Fibroblast of the conjunctiva (primary cell): Measurements from ENCODE around the gene CYBA.
A peak's percentile ranks its signal among the peaks of the same experiment; 100 is the strongest.

Experiments
- DNase-seq: peaks from one replicate; pipeline ENCODE4 v3.0.0-alpha.2; 2010; ENCODE audit warnings: low read depth

CYBA gene

GRCh38 chr16:88645455-88645854, 5.4 kb downstream of the CYBA start:
- DNase-seq = no peak

DNA sequence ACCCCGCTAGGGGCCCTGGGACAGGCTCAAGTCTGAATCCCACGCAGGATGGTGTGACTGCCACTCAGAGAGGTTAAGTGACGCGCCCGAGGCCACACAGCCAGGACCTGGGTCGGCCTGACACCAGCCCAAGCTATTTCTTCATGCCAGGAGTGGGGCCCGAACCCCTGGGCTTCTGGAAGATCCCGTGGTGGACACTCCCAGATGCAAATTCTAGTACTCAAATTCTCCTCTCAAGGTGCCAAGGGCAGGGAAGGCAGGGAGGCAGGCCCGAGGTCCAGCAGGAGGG, 7.3 kb downstream of the CYBA start:
- no peak for DNase-seq

DNA sequence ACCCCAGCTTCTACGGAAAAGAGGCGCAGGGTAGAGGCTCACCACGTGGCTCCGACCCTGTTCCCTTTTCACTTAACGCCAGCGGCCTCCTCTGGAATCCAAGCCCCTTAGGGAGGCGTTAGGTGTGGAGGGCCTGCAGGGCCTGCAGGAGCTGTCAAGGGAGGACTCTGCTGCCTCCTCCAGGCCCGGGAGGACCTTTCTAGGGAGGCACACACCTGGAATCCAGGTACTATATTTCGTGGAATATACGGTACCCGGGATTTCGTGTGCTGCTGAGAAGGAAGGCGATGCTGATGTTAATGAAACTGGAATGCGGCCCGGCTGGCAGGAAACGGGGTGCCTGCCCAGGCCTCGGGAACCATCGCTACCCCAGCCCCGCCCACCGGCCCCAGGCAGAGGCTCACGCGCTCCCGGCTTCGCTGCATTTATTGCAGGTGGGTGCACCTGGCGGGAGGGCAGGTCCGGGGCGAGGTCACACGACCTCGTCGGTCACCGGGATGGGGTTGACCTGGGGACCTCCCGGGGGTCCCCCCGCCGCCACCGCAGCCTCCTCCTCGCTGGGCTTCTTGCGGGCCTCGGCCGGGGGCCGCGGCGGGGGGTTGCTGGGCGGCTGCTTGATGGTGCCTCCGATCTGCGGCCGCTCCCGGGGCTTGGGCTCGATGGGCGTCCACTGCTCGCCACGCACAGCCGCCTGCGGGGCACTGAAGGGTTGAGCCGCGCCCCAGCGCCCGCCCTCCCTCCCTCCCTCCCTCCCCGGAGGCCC, 7.8 kb downstream of the CYBA start:
- no peak for DNase-seq

DNA sequence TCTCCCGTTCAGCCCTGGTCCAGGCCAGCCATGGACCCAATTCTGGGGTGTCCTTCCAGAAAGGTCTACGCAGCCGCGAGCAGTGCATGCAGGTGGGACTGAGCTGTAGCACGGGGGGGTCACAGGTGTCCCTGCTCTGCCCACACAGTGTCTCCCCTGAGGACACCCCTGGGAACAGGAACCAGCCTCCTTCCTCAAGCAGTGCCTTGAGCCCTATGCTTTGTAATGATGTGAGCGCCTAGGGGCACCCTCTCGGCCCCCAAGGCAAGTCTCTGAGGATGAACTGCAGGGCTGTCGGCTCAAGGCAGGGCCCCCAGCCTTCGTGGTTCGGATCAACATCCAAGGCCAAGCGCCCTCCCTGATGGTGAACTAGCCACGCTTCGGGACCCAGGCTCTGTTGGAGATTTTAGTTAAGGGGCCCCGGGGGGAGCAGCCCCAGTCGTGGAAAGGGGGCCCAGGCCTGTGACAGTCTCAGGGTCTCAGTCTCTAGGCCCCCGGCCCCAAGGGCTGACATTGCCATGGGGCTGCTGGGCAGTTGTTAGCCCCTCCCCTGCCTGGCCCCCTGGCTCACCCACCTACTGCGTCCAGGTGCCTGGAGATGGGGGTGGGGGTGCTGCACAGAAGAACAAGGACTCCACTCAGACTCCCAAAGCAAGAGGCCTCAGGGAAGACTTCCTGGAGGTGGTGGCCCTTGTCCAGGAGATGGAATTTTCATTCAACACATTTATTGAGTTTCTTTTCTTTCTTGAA, 10.2 kb downstream of the CYBA start:
- DNase-seq = no peak

- DNase-seq = no peak
Measured at GRCh38 chr16:88640039-88640495, 10.8 kb downstream of the CYBA start.

DNA sequence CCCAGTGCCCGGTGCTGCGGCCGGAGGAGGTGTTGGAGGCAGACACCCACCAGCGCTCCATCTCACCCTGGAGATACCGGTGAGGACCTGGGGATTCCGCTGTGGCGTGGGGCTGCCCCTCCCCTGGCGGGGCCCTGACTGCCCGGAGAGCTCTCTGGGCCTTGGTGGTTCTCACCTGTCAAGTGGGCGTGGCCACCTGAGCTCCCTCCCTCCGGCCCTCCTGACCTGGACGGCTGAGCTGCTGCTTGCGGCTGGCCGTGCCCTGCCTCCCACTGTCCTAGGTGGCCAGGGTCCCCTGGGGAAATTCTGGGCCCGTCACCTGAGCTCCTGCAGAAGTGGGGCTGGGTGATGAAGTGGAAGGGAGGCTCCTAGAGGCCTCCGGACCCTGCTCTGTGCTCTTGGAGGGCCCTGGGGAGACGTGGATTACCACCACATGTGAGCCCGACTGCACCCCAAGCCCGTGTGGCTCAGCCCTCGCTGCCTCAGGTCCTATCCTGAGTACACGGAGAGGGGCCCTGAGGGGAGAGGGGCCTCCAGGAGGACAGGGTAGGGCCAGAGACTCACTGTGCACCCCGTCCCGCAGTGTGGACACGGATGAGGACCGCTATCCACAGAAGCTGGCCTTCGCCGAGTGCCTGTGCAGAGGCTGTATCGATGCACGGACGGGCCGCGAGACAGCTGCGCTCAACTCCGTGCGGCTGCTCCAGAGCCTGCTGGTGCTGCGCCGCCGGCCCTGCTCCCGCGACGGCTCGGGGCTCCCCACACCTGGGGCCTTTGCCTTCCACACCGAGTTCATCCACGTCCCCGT, 11.4 kb downstream of the CYBA start:
- DNase-seq = no peak

DNA sequence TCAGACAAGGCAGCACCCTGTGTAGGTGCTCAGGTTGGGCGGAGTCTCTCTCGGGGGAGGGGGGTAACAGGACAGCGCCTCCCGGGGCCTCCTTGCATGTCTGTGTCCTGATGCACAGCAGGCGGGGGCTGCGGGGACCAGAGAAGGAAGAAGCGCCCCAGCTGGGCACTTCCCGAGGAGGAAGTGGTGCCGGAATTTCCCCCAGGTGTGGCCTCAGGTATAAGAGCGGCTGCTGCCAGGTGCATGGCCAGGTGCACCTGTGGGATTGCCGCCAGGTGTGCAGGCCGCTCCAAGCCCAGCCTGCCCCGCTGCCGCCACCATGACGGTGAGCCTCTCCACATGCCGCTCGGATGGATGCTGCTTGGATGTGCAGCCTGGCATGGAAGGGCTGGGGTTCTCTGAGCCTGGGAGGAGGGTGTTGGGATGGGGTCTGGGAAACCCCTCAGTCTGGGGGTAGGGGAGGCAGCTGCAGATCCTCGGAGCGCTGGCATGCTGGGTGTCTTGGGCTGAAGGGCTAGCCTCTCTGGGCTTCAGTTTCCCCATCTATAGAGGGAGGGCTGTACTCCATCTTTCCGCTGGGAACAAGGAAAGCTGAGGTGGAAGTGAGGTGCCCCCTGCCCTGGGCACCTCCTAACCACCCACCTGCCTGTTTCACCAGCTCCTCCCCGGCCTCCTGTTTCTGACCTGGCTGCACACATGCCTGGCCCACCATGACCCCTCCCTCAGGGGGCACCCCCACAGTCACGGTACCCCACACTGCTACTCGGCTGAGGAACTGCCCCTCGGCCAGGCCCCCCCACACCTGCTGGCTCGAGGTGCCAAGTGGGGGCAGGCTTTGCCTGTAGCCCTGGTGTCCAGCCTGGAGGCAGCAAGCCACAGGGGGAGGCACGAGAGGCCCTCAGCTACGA, 12.3 kb downstream of the CYBA start, which contains the start of gene IL17C:
IL17C (plus strand) TSS at position 250 of the 908 bp plus-strand sequence; CDS start at position 320, 70 bp downstream.
- DNase-seq = no peak

DNA sequence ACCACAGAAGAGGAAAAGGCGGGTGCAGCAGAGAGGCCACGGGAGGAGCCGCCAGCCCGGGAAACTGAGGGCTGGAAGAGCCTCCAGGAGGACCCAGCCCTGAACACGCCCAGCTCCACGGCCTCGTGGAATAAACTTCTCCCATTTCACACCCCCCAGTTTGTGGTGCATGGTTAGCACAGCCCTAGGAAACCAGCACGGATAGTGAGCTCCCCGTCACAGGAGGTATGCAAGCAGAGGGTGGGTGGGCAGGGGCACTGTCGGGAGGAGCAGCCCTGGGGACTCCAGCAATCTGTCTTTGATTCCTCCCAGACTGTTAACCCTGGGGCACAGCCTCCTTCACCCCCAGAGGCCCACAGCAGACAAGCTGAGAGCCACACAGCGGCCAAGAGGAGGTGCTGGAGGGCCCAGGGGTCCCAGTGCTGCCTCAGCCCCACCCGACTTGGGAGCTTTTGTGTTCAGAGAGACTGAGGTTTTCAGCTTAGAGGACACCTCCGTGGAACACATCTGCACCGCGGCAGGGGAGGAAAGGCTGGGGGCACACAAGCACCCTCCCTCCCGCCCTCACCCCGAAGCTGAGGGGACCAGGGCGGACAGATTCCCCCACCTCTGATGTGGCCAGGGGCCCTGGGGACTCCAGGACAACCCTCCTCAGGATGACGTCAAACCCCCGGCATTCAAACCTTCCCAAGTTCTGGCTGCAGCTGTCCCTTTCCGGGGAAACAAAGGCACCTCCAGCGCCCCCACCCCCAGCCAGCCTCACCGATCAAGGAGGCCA, 14.2 kb downstream of the CYBA start:
- no peak for DNase-seq

GRCh38 chr16:88635671-88636319, 15.1 kb downstream of the CYBA start:
- no peak for DNase-seq

GRCh38 chr16:88634994-88635670, 15.7 kb downstream of the CYBA start:
- no peak for DNase-seq

- peak; percentile 14 for DNase-seq
Measured at GRCh38 chr16:88634141-88634993, 16.5 kb downstream of the CYBA start.

GRCh38 chr16:88633684-88634140, 17.1 kb downstream of the CYBA start:
- DNase-seq = peak; percentile 10

GRCh38 chr16:88632587-88632930, 18.3 kb downstream of the CYBA start:
- no peak for DNase-seq

DNA sequence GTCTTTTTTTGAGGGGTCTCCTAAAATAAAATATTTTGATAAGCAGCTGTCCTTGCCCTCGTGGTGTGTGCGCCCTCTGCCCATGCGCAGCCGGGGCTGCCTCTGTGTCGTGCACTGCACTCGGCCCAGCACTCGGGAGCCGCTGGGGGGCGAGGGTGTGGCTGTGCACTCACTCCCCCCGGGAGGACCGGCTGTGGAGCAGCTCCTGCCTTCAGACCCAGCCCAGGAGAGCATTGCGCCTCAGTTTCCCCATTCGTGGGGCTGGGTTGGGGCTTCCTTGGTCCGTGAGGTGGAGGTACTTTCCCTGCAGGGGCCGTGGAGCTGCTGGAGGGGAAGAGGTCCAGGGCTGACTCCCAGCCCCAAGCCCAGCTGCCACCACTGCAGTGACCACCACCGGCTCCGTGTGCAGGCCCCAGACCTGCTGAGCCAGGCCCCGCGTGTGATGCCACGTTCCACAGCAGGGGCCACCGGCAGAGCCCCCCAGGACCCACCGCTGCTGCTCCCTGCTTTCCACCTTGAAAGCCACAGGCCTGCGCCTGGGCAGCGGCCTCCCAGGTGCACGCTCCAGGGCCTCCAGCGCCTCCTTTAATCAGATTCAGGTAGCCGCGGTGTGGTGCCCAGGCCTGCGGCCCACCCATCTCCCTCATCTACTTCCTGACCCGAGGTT, 18.8 kb downstream of the CYBA start:
- DNase-seq = no peak

DNA sequence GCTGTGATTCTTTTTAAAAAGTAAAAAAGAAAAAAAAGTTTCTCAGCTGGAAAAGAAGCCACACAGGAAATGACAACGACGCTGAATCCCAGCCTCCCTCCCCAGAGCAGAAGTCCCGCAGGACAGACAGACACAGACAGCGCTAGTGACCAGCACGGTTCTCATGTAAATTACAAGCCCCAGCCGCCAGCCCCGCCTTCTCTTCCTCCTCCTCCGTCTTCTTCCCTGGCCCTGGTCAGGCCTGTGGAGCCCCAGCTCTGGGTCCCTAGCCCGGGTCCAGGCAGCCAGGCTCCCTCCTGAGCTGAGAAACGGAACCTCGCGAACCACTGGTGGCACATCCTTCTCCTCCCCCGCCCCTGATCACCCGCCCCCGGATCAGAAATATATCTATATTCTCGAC, 19.5 kb downstream of the CYBA start:
- no peak for DNase-seq

- DNase-seq = no peak
Measured at GRCh38 chr16:88630941-88631340, 19.9 kb downstream of the CYBA start.

DNA sequence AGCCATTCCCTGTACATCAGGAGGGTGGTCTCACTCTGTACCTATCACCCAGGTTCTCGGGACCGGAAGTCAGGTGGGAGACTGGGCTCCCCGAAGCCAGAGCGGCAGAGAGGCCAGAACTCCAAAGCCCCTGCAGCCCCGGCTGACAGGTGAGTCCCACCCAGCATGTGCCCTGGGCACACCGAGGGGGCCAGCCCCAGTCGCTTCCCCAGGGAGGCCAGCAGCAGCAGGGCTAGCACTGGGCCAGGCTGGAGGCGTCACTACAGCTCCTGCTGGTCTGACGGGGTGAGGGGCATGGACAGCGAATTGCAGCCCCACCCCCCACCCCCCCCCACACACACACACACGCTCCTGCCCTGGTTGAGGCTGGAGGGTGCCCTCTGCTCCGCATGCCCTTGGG, 20.4 kb downstream of the CYBA start:
- no peak for DNase-seq

GRCh38 chr16:88629835-88630234, 21.0 kb downstream of the CYBA start:
- no peak for DNase-seq
